WTC11 (cell line): ENCODE results near the gene RPS6KA4. TPM values are rescaled to one million over a fixed set of nuclear protein-coding genes. Genes with fewer than 3 reads are reported as not detected.

Source experiments
- ATAC-seq: fragments of 200-7000 bp; cut with Tn5 transposase; 2 replicates; pipeline ENCODE4 v1.10.0; 2021; ENCODE audit warnings: mild to moderate bottlenecking, moderate library complexity
- CTCF ChIA-PET: fragments of 300-600 bp; sonication (Branson Sonifier 250); formaldehyde crosslinking; loops from one replicate; lab custom pipeline; 2021; ENCODE audit warnings: antibody characterized with exemption; lab: Charles Lee
- POLR2A ChIA-PET: fragments of 350-600 bp; sonication (Branson Sonifier 250); formaldehyde crosslinking; loops from one replicate; lab custom pipeline; 2021; ENCODE audit warnings: antibody characterized with exemption; lab: Charles Lee
- DNase-seq: peaks from one replicate; pipeline ENCODE4 v3.0.0; 2021; ENCODE audit warnings: low spot score
- H3K27ac Mint-ChIP-seq: 2 replicates; pipeline ENCODE4 v1.8.0; 2021; ENCODE audit warnings: mixed read lengths
- H3K27me3 Mint-ChIP-seq: 2 replicates; pipeline ENCODE4 v1.8.0; 2021; ENCODE audit warnings: low read depth, mild to moderate bottlenecking, moderate library complexity, mixed read lengths
- H3K36me3 Mint-ChIP-seq: 2 replicates; pipeline ENCODE4 v1.8.0; 2021; ENCODE audit warnings: mixed read lengths
- H3K4me1 Mint-ChIP-seq: 2 replicates; pipeline ENCODE4 v1.8.0; 2022; ENCODE audit warnings: mixed read lengths
- H3K4me3 Mint-ChIP-seq: 2 replicates; pipeline ENCODE4 v1.8.0; 2021; ENCODE audit warnings: mild to moderate bottlenecking, moderate library complexity, mixed read lengths
- H3K9me3 Mint-ChIP-seq: 2 replicates; pipeline ENCODE4 v1.8.0; 2021; ENCODE audit warnings: mixed read lengths
- ATF6 ChIP-seq: sonication (generic); formaldehyde crosslinking; IDR thresholded peaks from 2 replicates; pipeline ENCODE4 v1.8.1; 2023; ENCODE audit warnings: mild to moderate bottlenecking, missing genetic modification reagents
- EMX1 ChIP-seq: fragments of 250-450 bp; sonication (Bioruptor Pico); IDR thresholded peaks from 2 replicates; pipeline ENCODE4 v1.8.0; 2021; ENCODE audit warnings: mild to moderate bottlenecking
- IRF2 ChIP-seq: sonication (generic); formaldehyde crosslinking; IDR thresholded peaks from 2 replicates; pipeline ENCODE4 v1.8.0; 2022; ENCODE audit warnings: low read depth, missing genetic modification reagents, borderline replicate concordance
- SMAD3 ChIP-seq: sonication (generic); formaldehyde crosslinking; IDR thresholded peaks from 2 replicates; pipeline ENCODE4 v1.8.0; 2022; ENCODE audit warnings: missing genetic modification reagents, mild to moderate bottlenecking, borderline replicate concordance
- TCF7 ChIP-seq: sonication (generic); formaldehyde crosslinking; IDR thresholded peaks from 2 replicates; pipeline ENCODE4 v1.8.0; 2022; ENCODE audit warnings: mild to moderate bottlenecking, low read depth, missing genetic modification reagents, moderate library complexity
- USF1 ChIP-seq: sonication (generic); formaldehyde crosslinking; IDR thresholded peaks from 2 replicates; pipeline ENCODE4 v1.8.0; 2022; ENCODE audit warnings: mild to moderate bottlenecking, missing genetic modification reagents
- ZBTB43 ChIP-seq: sonication (generic); formaldehyde crosslinking; IDR thresholded peaks from 2 replicates; pipeline ENCODE4 v1.8.1; 2023; ENCODE audit warnings: mild to moderate bottlenecking, missing genetic modification reagents
- ZNF121 ChIP-seq: sonication (generic); formaldehyde crosslinking; IDR thresholded peaks from 2 replicates; pipeline ENCODE4 v1.8.0; 2023; ENCODE audit warnings: missing genetic modification reagents
- ZNF416 ChIP-seq: fragments of 250-450 bp; sonication (Bioruptor Pico); IDR thresholded peaks from 2 replicates; pipeline ENCODE4 v1.9.0; 2021; ENCODE audit warnings: mild to moderate bottlenecking, inconsistent platforms
- ZNF532 ChIP-seq: fragments of 250-450 bp; sonication (Bioruptor Pico); IDR thresholded peaks from 2 replicates; pipeline ENCODE4 v1.9.0; 2021; ENCODE audit warnings: mild to moderate bottlenecking, borderline replicate concordance
- total RNA-seq: library from RNA; stranded (reverse); gene quantifications from 3 replicates; pipeline ENCODE4 v1.2.3, GENCODE V29; 2021
- TF ChIP-seq, protein P1 (sequence below): fragments of 250-450 bp; sonication (Bioruptor Pico); conservative IDR thresholded peaks from 2 replicates; pipeline ENCODE4 v1.9.0; 2021; ENCODE audit warnings: mild to moderate bottlenecking
- TF ChIP-seq, protein P2 (sequence below): sonication (generic); formaldehyde crosslinking; IDR thresholded peaks from 2 replicates; pipeline ENCODE4 v1.8.0; 2023; ENCODE audit warnings: missing genetic modification reagents, mild to moderate bottlenecking, borderline replicate concordance
- TF ChIP-seq, protein P3 (sequence below): fragments of 200-600 bp; IDR thresholded peaks from 2 replicates; pipeline ENCODE4 v1.8.0; 2022; ENCODE audit warnings: antibody characterized with exemption
- TF ChIP-seq, protein P4 (sequence below): sonication (generic); formaldehyde crosslinking; conservative IDR thresholded peaks from 2 replicates; pipeline ENCODE4 v1.8.1; 2022; ENCODE audit warnings: mild to moderate bottlenecking, missing genetic modification reagents
- TF ChIP-seq, protein P5 (sequence below): sonication (generic); formaldehyde crosslinking; IDR thresholded peaks from 2 replicates; pipeline ENCODE4 v1.8.0; 2022; ENCODE audit warnings: missing genetic modification reagents

Gene RPS6KA4
- total RNA-seq, 1 experiment from 2014 or later, result 16.8 TPM

- Mint-ChIP-seq H3K27me3 (no peaks in the 10 kb centered on the region), H3K36me3 (peaks cover 24% of the 10 kb centered on the region), H3K9me3 (no peaks in the 10 kb centered on the region), H3K4me1 (peaks cover 21% of the 10 kb centered on the region), H3K27ac (no peak overlapping the region), H3K4me3 (no peak overlapping the region)
- ATAC-seq (no peak), DNase-seq (no peak)
- ChIA-PET POLR2A (no interaction called here), CTCF (interaction anchor here (1.1 kb wide), 1 partner anchor 21 kb away, joined by 3 read pairs; no protein-coding TSS in a partner anchor)
- TF ChIP-seq IRF2 (CRISPR knock-in tag), result no peak
- no peak for TF ChIP-seq USF1 (CRISPR knock-in tag)
- no peak for TF ChIP-seq ZNF532
- TF ChIP-seq, protein P1, sequence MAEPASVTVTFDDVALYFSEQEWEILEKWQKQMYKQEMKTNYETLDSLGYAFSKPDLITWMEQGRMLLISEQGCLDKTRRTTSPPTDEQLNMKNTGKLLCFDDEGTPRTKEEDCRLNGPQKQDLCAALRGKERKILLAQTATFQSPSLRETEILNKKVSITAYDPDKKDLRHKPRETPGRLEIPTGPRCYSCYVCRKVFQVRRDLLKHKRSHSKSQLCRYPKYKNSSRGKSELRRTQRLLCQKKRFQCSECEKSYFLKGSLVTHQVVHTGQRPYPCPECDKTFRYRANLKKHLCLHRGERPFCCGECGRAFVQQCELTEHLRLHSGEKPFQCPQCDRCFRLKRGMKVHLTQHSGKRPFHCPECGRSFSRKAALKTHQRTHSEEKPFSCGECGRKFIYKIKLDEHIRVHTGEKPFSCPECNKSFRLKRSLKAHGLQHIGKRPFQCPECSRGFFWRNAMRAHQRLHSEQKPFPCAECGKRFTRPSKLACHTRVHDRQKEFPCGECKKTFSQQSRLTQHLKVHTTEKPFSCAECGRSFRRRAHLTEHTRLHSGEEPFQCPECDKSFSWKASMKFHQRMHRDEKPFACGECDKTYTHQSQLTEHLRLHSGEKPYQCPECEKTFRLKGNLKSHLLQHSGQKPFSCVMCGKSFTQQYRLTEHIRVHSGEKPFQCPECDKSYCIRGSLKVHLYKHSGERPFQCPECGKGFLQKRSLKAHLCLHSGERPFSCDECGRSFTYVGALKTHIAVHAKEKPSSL (CRISPR knock-in tag), result no peak
- TF ChIP-seq ZNF416 (CRISPR knock-in tag), result no peak
- TF ChIP-seq, protein P2, sequence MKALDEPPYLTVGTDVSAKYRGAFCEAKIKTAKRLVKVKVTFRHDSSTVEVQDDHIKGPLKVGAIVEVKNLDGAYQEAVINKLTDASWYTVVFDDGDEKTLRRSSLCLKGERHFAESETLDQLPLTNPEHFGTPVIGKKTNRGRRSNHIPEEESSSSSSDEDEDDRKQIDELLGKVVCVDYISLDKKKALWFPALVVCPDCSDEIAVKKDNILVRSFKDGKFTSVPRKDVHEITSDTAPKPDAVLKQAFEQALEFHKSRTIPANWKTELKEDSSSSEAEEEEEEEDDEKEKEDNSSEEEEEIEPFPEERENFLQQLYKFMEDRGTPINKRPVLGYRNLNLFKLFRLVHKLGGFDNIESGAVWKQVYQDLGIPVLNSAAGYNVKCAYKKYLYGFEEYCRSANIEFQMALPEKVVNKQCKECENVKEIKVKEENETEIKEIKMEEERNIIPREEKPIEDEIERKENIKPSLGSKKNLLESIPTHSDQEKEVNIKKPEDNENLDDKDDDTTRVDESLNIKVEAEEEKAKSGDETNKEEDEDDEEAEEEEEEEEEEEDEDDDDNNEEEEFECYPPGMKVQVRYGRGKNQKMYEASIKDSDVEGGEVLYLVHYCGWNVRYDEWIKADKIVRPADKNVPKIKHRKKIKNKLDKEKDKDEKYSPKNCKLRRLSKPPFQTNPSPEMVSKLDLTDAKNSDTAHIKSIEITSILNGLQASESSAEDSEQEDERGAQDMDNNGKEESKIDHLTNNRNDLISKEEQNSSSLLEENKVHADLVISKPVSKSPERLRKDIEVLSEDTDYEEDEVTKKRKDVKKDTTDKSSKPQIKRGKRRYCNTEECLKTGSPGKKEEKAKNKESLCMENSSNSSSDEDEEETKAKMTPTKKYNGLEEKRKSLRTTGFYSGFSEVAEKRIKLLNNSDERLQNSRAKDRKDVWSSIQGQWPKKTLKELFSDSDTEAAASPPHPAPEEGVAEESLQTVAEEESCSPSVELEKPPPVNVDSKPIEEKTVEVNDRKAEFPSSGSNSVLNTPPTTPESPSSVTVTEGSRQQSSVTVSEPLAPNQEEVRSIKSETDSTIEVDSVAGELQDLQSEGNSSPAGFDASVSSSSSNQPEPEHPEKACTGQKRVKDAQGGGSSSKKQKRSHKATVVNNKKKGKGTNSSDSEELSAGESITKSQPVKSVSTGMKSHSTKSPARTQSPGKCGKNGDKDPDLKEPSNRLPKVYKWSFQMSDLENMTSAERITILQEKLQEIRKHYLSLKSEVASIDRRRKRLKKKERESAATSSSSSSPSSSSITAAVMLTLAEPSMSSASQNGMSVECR, result no peak
- TF ChIP-seq ZBTB43 (CRISPR knock-in tag), result no peak
- TF ChIP-seq TCF7, result no peak
- TF ChIP-seq, protein P3, sequence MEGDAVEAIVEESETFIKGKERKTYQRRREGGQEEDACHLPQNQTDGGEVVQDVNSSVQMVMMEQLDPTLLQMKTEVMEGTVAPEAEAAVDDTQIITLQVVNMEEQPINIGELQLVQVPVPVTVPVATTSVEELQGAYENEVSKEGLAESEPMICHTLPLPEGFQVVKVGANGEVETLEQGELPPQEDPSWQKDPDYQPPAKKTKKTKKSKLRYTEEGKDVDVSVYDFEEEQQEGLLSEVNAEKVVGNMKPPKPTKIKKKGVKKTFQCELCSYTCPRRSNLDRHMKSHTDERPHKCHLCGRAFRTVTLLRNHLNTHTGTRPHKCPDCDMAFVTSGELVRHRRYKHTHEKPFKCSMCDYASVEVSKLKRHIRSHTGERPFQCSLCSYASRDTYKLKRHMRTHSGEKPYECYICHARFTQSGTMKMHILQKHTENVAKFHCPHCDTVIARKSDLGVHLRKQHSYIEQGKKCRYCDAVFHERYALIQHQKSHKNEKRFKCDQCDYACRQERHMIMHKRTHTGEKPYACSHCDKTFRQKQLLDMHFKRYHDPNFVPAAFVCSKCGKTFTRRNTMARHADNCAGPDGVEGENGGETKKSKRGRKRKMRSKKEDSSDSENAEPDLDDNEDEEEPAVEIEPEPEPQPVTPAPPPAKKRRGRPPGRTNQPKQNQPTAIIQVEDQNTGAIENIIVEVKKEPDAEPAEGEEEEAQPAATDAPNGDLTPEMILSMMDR, result no peak
- no peak for TF ChIP-seq ZNF121 (CRISPR knock-in tag)
- TF ChIP-seq EMX1, result no peak
- no peak for TF ChIP-seq ATF6 (CRISPR knock-in tag)
- TF ChIP-seq, protein P4, sequence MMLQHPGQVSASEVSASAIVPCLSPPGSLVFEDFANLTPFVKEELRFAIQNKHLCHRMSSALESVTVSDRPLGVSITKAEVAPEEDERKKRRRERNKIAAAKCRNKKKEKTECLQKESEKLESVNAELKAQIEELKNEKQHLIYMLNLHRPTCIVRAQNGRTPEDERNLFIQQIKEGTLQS (CRISPR knock-in tag), result no peak
- no peak for TF ChIP-seq SMAD3 (CRISPR knock-in tag)
- TF ChIP-seq, protein P5, sequence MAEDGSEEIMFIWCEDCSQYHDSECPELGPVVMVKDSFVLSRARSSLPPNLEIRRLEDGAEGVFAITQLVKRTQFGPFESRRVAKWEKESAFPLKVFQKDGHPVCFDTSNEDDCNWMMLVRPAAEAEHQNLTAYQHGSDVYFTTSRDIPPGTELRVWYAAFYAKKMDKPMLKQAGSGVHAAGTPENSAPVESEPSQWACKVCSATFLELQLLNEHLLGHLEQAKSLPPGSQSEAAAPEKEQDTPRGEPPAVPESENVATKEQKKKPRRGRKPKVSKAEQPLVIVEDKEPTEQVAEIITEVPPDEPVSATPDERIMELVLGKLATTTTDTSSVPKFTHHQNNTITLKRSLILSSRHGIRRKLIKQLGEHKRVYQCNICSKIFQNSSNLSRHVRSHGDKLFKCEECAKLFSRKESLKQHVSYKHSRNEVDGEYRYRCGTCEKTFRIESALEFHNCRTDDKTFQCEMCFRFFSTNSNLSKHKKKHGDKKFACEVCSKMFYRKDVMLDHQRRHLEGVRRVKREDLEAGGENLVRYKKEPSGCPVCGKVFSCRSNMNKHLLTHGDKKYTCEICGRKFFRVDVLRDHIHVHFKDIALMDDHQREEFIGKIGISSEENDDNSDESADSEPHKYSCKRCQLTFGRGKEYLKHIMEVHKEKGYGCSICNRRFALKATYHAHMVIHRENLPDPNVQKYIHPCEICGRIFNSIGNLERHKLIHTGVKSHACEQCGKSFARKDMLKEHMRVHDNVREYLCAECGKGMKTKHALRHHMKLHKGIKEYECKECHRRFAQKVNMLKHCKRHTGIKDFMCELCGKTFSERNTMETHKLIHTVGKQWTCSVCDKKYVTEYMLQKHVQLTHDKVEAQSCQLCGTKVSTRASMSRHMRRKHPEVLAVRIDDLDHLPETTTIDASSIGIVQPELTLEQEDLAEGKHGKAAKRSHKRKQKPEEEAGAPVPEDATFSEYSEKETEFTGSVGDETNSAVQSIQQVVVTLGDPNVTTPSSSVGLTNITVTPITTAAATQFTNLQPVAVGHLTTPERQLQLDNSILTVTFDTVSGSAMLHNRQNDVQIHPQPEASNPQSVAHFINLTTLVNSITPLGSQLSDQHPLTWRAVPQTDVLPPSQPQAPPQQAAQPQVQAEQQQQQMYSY (CRISPR knock-in tag), result no peak
Measured at GRCh38 chr11:64320556-64320955, 38.4 kb upstream of the RPS6KA4 start.
